Natural killer cell treated with Interleukin-12 subunit alpha and Interleukin-12 subunit beta and Interleukin-15 and Interleukin-18, amount 100 ng/mL, for 72 hours (primary cell): ENCODE data around the gene TM9SF2. TPM values are rescaled to one million over a fixed set of nuclear protein-coding genes. Genes with fewer than 3 reads are reported as not detected.
"Not testable (repeated sequence)": the region's sequence is repeated elsewhere in the genome, so short reads cannot be mapped to it uniquely, and the experiment has no call there.

ENCODE experiments used
- ATAC-seq, 2 donors: fragments of 150-1000 bp; cut with Tn5 transposase in 1 of 2; sonication (Bioruptor Pico), chemical (Tn5 transposase) in 1 of 2; 2 replicates each; pipeline ENCODE4 v1.10.0; 2021
- DNase-seq: peaks from one replicate; pipeline ENCODE4 v3.0.0; 2022; ENCODE audit warnings: low spot score
- H3K27ac Mint-ChIP-seq, 2 donors: 1 replicate in 1 of 2; 2 replicates in 1 of 2; pipeline ENCODE4 v1.8.0; 2022; ENCODE audit warnings: mixed read lengths in 2 of 2, mild to moderate bottlenecking in 1 of 2, moderate library complexity in 1 of 2
- H3K27me3 Mint-ChIP-seq, 2 donors: 1 replicate in 1 of 2; 2 replicates in 1 of 2; pipeline ENCODE4 v1.8.0; 2022; ENCODE audit warnings: mixed read lengths in 2 of 2
- H3K36me3 Mint-ChIP-seq: one replicate; pipeline ENCODE4 v1.8.0; 2022; ENCODE audit warnings: mixed read lengths
- H3K4me1 Mint-ChIP-seq, 2 donors: 1 replicate in 1 of 2; 2 replicates in 1 of 2; pipeline ENCODE4 v1.8.0; 2022; ENCODE audit warnings: low read depth in 2 of 2, mixed read lengths in 2 of 2, mild to moderate bottlenecking in 1 of 2
- H3K4me3 Mint-ChIP-seq: one replicate; pipeline ENCODE4 v1.8.0; 2022; ENCODE audit warnings: mixed read lengths
- H3K9me3 Mint-ChIP-seq: 2 replicates; pipeline ENCODE4 v1.8.0; 2022; ENCODE audit warnings: mixed read lengths
- total RNA-seq, 2 donors: library from RNA; stranded (reverse); gene quantifications; one replicate each; pipeline ENCODE4 v1.2.3, GENCODE V29; 2022

TM9SF2 gene
- total RNA-seq, 2 donors from 2014 or later: 61.6 to 81.6 TPM

GRCh38 chr13:99473515-99473914, 27.8 kb upstream of the TM9SF2 start:
- peaks cover 10 to 17% of the 10 kb centered on the region in 2 donors for H3K27me3 Mint-ChIP-seq
- peaks cover 3% of the 10 kb centered on the region for H3K9me3 Mint-ChIP-seq
- no peak for DNase-seq
- no peak overlapping the region for H3K4me3 Mint-ChIP-seq
- H3K4me1 Mint-ChIP-seq: peaks cover 22 to 29% of the 10 kb centered on the region in 2 donors
- peaks cover 9% of the 10 kb centered on the region for H3K36me3 Mint-ChIP-seq
- no peak overlapping the region for H3K27ac Mint-ChIP-seq
- ATAC-seq: no peak

GRCh38 chr13:99476648-99477047, 24.6 kb upstream of the TM9SF2 start:
- H3K27me3 Mint-ChIP-seq: peaks cover 0 to 3% of the 10 kb centered on the region in 2 donors
- H3K4me1 Mint-ChIP-seq: peaks cover 15 to 16% of the 10 kb centered on the region in 2 donors
- ATAC-seq (no peak), DNase-seq (no peak)
- no peaks in the 10 kb centered on the region for H3K9me3 Mint-ChIP-seq
- H3K4me3 Mint-ChIP-seq: no peak overlapping the region
- no peaks in the 10 kb centered on the region for H3K36me3 Mint-ChIP-seq
- no peak overlapping the region for H3K27ac Mint-ChIP-seq

- no peak overlapping the region for H3K27ac Mint-ChIP-seq
- DNase-seq: no peak
- peaks cover 0 to 3% of the 10 kb centered on the region in 2 donors for H3K27me3 Mint-ChIP-seq
- no peaks in the 10 kb centered on the region for H3K36me3 Mint-ChIP-seq
- H3K9me3 Mint-ChIP-seq: no peaks in the 10 kb centered on the region
- H3K4me1 Mint-ChIP-seq: peaks cover 12 to 16% of the 10 kb centered on the region in 2 donors
- H3K4me3 Mint-ChIP-seq: peak overlapping the region; percentile 13
- no peak for ATAC-seq
Measured at GRCh38 chr13:99477493-99477892, 23.8 kb upstream of the TM9SF2 start.

GRCh38 chr13:99481366-99481765, 19.9 kb upstream of the TM9SF2 start:
- Mint-ChIP-seq H3K4me3 (no peak overlapping the region), H3K27ac (no peak overlapping the region), H3K36me3 (no peaks in the 10 kb centered on the region), H3K9me3 (no peaks in the 10 kb centered on the region), H3K27me3 (no peaks in the 10 kb centered on the region), H3K4me1 (peaks cover 23 to 29% of the 10 kb centered on the region in 2 donors)
- DNase-seq: no peak
- ATAC-seq: no peak

GRCh38 chr13:99484473-99484872, 16.8 kb upstream of the TM9SF2 start:
- peak; percentile 70 for DNase-seq
- no peaks in the 10 kb centered on the region for H3K27me3 Mint-ChIP-seq
- peak; percentile 95 for ATAC-seq
- H3K27ac Mint-ChIP-seq: peak overlapping the region; percentile 66 to 85
- peak overlapping the region; percentile 44 for H3K4me3 Mint-ChIP-seq
- H3K9me3 Mint-ChIP-seq: no peaks in the 10 kb centered on the region
- H3K36me3 Mint-ChIP-seq: peaks cover 5% of the 10 kb centered on the region
- peaks cover 19% of the 10 kb centered on the region in 2 donors for H3K4me1 Mint-ChIP-seq

GRCh38 chr13:99486996-99487395, 14.3 kb upstream of the TM9SF2 start:
- H3K9me3 Mint-ChIP-seq: no peaks in the 10 kb centered on the region

GRCh38 chr13:99489028-99489427, 12.2 kb upstream of the TM9SF2 start:
- ATAC-seq (no peak), DNase-seq (no peak)
- Mint-ChIP-seq H3K4me1 (peaks cover 14 to 17% of the 10 kb centered on the region in 2 donors), H3K9me3 (no peaks in the 10 kb centered on the region), H3K36me3 (peaks cover 5% of the 10 kb centered on the region), H3K27me3 (no peaks in the 10 kb centered on the region), H3K4me3 (no peak overlapping the region), H3K27ac (no peak overlapping the region)

More at GRCh38 chr13:99486996-99487395, 14.3 kb upstream of the TM9SF2 start:
- peaks cover 5% of the 10 kb centered on the region for H3K36me3 Mint-ChIP-seq
- H3K27me3 Mint-ChIP-seq: no peaks in the 10 kb centered on the region
- no peak overlapping the region for H3K27ac Mint-ChIP-seq
- ATAC-seq (no peak), DNase-seq (no peak)
- H3K4me3 Mint-ChIP-seq: no peak overlapping the region
- peaks cover 19 to 21% of the 10 kb centered on the region in 2 donors for H3K4me1 Mint-ChIP-seq

- ATAC-seq, H3K27me3 Mint-ChIP-seq, H3K9me3 Mint-ChIP-seq, H3K27ac Mint-ChIP-seq, H3K4me3 Mint-ChIP-seq, DNase-seq, H3K36me3 Mint-ChIP-seq: not testable (repeated sequence)
- peaks cover 17 to 21% of the 10 kb centered on the region in 2 donors for H3K4me1 Mint-ChIP-seq
Measured at GRCh38 chr13:99491750-99492149, 9.5 kb upstream of the TM9SF2 start.

- H3K9me3 Mint-ChIP-seq: peaks cover 3% of the 10 kb centered on the region
- no peak for DNase-seq
- no peaks in the 10 kb centered on the region for H3K27me3 Mint-ChIP-seq
- peaks cover 6% of the 10 kb centered on the region for H3K36me3 Mint-ChIP-seq
- peak overlapping the region; percentile 94 to 95 for H3K27ac Mint-ChIP-seq
- H3K4me3 Mint-ChIP-seq: peak overlapping the region; percentile 83
- H3K4me1 Mint-ChIP-seq: peaks cover 41 to 49% of the 10 kb centered on the region in 2 donors
- no peak for ATAC-seq
Measured at GRCh38 chr13:99495466-99496183, 5.6 kb upstream of the TM9SF2 start.

GRCh38 chr13:99496184-99497142, 4.8 kb upstream of the TM9SF2 start:
- peak; percentile 38 to 42 for ATAC-seq
- DNase-seq: peak; percentile 68
- peak overlapping the region; percentile 94 to 95 for H3K27ac Mint-ChIP-seq
- peaks cover 3% of the 10 kb centered on the region for H3K9me3 Mint-ChIP-seq
- H3K4me3 Mint-ChIP-seq: peak overlapping the region; percentile 83
- H3K36me3 Mint-ChIP-seq: peaks cover 9% of the 10 kb centered on the region
- peaks cover 49 to 54% of the 10 kb centered on the region in 2 donors for H3K4me1 Mint-ChIP-seq
- no peaks in the 10 kb centered on the region for H3K27me3 Mint-ChIP-seq

- Mint-ChIP-seq H3K36me3 (peaks cover 15% of the 10 kb centered on the region), H3K4me3 (peak overlapping the region; percentile 92), H3K27me3 (no peaks in the 10 kb centered on the region), H3K9me3 (peaks cover 3% of the 10 kb centered on the region), H3K4me1 (peaks cover 59 to 67% of the 10 kb centered on the region in 2 donors), H3K27ac (peak overlapping the region; percentile 94 to 95)
- ATAC-seq (peak; percentile 84 to 89), DNase-seq (peak; percentile 95)
Measured at GRCh38 chr13:99498171-99499161, 2.8 kb upstream of the TM9SF2 start.

- peaks cover 3% of the 10 kb centered on the region for H3K9me3 Mint-ChIP-seq
- peak overlapping the region; percentile 90 to 95 for H3K27ac Mint-ChIP-seq
- peak overlapping the region; percentile 98 for H3K4me3 Mint-ChIP-seq
- ATAC-seq: peak in 1 of 2 donors; percentile 16
- H3K27me3 Mint-ChIP-seq: no peaks in the 10 kb centered on the region
- peaks cover 15% of the 10 kb centered on the region for H3K36me3 Mint-ChIP-seq
- H3K4me1 Mint-ChIP-seq: peaks cover 63 to 77% of the 10 kb centered on the region in 2 donors
- DNase-seq: no peak
Measured at GRCh38 chr13:99500839-99501183, 461 bp upstream of the TM9SF2 start.

GRCh38 chr13:99501848-99502301, 603 bp downstream of the TM9SF2 start:
- Mint-ChIP-seq H3K27ac (peak overlapping the region; percentile 90 to 95), H3K4me3 (peak overlapping the region; percentile 98), H3K9me3 (peaks cover 3% of the 10 kb centered on the region), H3K4me1 (peaks cover 63 to 77% of the 10 kb centered on the region in 2 donors), H3K36me3 (peaks cover 15% of the 10 kb centered on the region), H3K27me3 (no peaks in the 10 kb centered on the region)
- ATAC-seq: no peak
- DNase-seq: no peak
